Astrocyte of the cerebellum (primary cell): Measurements from ENCODE around the gene OPCML.

Experiments used
- DNase-seq: peaks from one replicate; pipeline ENCODE4 v3.0.0-alpha.2; 2011; ENCODE audit warnings: low read depth
- H3K4me3 ChIP-seq: 2 replicates; pipeline ENCODE4 v1.5.1; 2011; ENCODE audit warnings: mild to moderate bottlenecking, low read depth, low read length, moderate library complexity
- CTCF ChIP-seq: IDR thresholded peaks from 2 replicates; pipeline ENCODE4 v1.5.1; 2012; ENCODE audit warnings: low read length, low read depth, moderate library complexity, mild to moderate bottlenecking; ENCODE audit errors: missing control alignments
- in situ Hi-C: cut with HindIII; loops from 2 replicates; pipeline ENCODE4 v1.10.0; 2017; ENCODE audit warnings: low sequenced_read_pairs

The OPCML gene

GRCh38 chr11:132993991-132994502 lies 538.3 kb downstream of the OPCML start:
- peak overlapping the region; percentile 16 for H3K4me3 ChIP-seq
- TF ChIP-seq CTCF, result no peak
- in situ Hi-C loops, result no loop called here
- no peak for DNase-seq

- peak; percentile 18 for DNase-seq
- TF ChIP-seq CTCF, result peak; percentile 33
- no peak overlapping the region for H3K4me3 ChIP-seq
- in situ Hi-C loops, result no loop called here
Observed at GRCh38 chr11:132992838-132993631, 539.3 kb downstream of the OPCML start.

GRCh38 chr11:132988411-132988810 lies 543.9 kb downstream of the OPCML start:
- DNase-seq, result no peak
- no peak overlapping the region for H3K4me3 ChIP-seq
- no peak for TF ChIP-seq CTCF
- in situ Hi-C loops, result no loop called here

- peak; percentile 24 for DNase-seq
- TF ChIP-seq CTCF, result no peak
- in situ Hi-C loops, result no loop called here
- no peak overlapping the region for H3K4me3 ChIP-seq
Observed at GRCh38 chr11:132987936-132988335, 544.4 kb downstream of the OPCML start.

- DNase-seq, result no peak
- TF ChIP-seq CTCF, result no peak
- in situ Hi-C loops, result no loop called here
- no peak overlapping the region for H3K4me3 ChIP-seq
Observed at GRCh38 chr11:132983641-132983978, 548.7 kb downstream of the OPCML start.

GRCh38 chr11:132982772-132983640 lies 549.3 kb downstream of the OPCML start:
- no peak for TF ChIP-seq CTCF

More at GRCh38 chr11:132982772-132983640, 549.3 kb downstream of the OPCML start:
- in situ Hi-C loops, result no loop called here
- H3K4me3 ChIP-seq, result no peak overlapping the region
- DNase-seq, result no peak
